ENCODE measurements around the gene SCN3A. TPM values are rescaled to one million over a fixed set of nuclear protein-coding genes. Genes with fewer than 3 reads are reported as not detected.

The SCN3A gene
- polyA plus RNA-seq, 2 of the 4 experiments (the other 2 are of a cell fraction) = 0.05 to 0.12 TPM

DNA sequence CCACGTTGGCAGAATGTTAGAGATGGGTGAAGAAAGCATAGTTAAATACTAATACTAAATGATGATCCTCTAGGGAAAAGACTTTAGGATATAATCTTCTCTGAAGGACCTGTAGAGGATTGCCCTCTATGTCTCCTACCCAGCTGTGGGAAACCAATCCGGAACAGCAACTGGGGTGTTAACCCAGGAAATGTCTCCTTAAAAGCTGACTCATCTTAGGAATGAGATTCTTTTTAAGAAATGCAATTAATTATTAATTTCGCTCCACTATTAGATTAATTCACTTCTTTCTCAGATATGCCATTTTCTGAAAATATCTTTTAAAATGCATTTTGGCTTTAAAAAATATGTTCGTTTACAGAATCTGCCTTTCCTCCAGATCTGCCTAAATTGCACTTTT lies 7.4 kb downstream of the SCN3A start (continued):
- TF ChIP-seq RARB (CRISPR knock-in tag; IDR thresholded peaks at IDR 0.05) = no peak

DNA sequence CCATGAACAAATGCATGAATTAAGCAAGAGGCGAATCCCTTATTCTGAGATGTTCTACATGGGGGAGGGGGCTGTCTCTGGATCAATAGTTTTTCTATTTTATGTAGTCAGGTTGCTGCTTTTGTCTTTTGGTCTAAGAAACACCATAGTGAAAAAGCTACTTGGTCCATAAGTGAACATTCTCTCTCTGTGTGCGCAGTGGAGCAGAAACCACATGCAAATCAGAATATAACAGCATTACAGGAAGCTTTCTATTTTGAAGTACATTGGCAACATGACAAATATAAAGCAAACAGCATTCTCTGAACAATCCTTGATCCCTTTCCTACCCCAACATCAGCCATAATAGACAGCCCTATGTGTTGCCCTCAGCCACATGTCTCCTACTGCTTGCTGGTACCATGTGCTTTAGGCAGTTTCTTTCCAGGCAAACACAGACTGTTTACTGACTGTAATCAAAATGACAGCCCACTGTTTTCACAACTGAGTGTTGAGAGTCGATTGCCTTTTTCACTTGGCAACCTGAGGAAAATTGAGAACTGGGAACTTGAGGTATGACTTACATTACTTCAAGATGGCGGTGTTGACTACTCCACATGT lies 10.6 kb downstream of the SCN3A start:
- Histone ChIP-seq H3K4me1 (peaks cover 4% of the 10 kb centered on the region; the same call in 1 of the 3 replicates), H3K4me3 (no peak overlapping the region), H3K9me3 (no peaks in the 10 kb centered on the region), H3K27ac (no peak overlapping the region), H3K4me2 (no peak overlapping the region)
- no peak for ATAC-seq
- no peak for DNase-seq (ENCODE audit: low read depth in 1 of 2, low spot score in 1 of 2)
- FAIRE-seq = no peak
- CTCF ChIA-PET = interaction anchor here (0.9 kb wide), 1 partner anchor 9 kb away, joined by 3 read pairs; no protein-coding TSS in a partner anchor
- no peak for TF ChIP-seq CBX2 (IDR thresholded peaks at IDR 0.05; ENCODE audit: borderline replicate concordance, low read depth)
- TF ChIP-seq NR3C1 (IDR thresholded peaks at IDR 0.05) = no peak
- POLR2A ChIA-PET = no interaction called here
- 50% methylated on average over 4 of the region's 4 CpGs for WGBS (ENCODE audit: missing lambda C conversion rate)

DNA sequence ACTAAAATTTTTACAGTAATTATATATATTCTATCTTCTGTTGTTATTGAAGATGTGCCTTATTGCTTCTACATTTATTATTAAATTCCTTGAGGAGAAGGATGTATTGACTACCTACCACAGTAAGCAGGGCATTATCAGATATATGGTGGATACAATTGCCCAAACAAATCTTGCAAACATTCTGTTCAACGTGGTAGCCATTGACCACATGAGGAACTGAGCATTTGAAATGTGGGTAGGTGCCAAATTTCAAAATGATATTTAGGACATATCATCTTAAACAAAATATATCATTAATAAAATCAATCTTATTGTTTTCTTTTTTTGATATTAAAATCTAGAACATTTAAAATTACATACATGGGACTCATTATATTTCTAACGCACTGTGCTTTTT lies 11.1 kb downstream of the SCN3A start:
- POLR2A ChIA-PET = no interaction called here
- ATAC-seq (no peak), FAIRE-seq (no peak), DNase-seq (ENCODE audit: low read depth in 1 of 2, low spot score in 1 of 2) (no peak)
- TF ChIP-seq HOXA7 (CRISPR knock-in tag; IDR thresholded peaks at IDR 0.05) = no peak
- Histone ChIP-seq H3K27ac (no peak overlapping the region), H3K4me3 (no peak overlapping the region), H3K4me1 (peaks cover 4% of the 10 kb centered on the region; the same call in 1 of the 3 replicates), H3K4me2 (no peak overlapping the region), H3K9me3 (no peaks in the 10 kb centered on the region)
- 48% methylated on average over 2 of the region's 2 CpGs for WGBS (ENCODE audit: missing lambda C conversion rate)
- CTCF ChIA-PET = interaction anchor here (0.9 kb wide), 1 partner anchor 8 kb away, joined by 3 read pairs; no protein-coding TSS in a partner anchor

DNA sequence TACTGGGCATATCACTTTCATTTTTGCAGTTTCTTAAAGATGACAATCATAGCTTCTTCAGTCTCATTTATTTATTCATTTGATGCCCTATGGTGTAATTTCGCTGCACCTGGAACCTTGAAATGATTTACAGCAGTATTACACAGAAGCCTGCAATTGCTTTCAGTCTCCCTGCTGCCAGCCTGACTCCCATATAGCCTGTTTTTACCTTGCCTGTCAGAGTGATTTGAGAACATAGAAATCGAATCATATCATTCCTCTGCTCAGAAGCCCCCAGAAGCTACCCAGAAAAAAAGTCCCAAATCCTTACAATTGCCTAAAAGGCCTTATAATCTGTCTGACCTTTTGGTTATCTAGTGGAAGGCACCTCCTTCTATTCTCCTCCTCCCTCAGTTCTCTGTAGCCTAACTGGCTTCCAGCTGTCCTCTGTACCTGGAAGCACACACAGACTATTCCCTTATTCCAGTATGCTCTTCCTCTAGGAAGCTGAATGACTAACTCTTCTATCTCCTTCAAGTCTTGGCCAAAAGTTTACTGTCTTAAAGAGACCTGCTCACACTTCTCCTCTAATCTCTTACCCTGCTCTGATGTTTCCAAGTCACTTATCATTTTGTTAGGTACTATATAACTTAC lies 12.6 kb downstream of the SCN3A start:
- no peak for DNase-seq (ENCODE audit: low read depth in 1 of 2, low spot score in 1 of 2)
- POLR2A ChIA-PET = no interaction called here
- Histone ChIP-seq H3K9me3 (no peaks in the 10 kb centered on the region), H3K27ac (no peak overlapping the region), H3K4me3 (no peak overlapping the region), H3K4me1 (0 out of 3 replicates have a peak, but pooled peaks cover under 1% of the 10 kb centered on the region), H3K4me2 (no peak overlapping the region)
- ATAC-seq = no peak
- no peak for FAIRE-seq
- 8% methylated on average over 2 of the region's 2 CpGs for WGBS (ENCODE audit: missing lambda C conversion rate)
- CTCF ChIA-PET = interaction anchor here (2.5 kb wide), 1 partner anchor 13 kb away, joined by 7 read pairs; the partner anchor contains the start of gene SCN3A
- TF ChIP-seq RCOR1 (IDR thresholded peaks at IDR 0.05; ENCODE audit: low read depth, low read length) (no peak), RAD21 (conservative IDR thresholded peaks at IDR 0.05 in 1 of 2, IDR thresholded peaks at IDR 0.05 in 1 of 2) (no peak), TFCP2L1 (CRISPR knock-in tag; IDR thresholded peaks at IDR 0.05) (no peak), KDM1A (IDR thresholded peaks at IDR 0.05; ENCODE audit: low read depth) (no peak), MYC (IDR thresholded peaks at IDR 0.05; ENCODE audit: borderline replicate concordance, low read length) (no peak), SREBF2 (IDR thresholded peaks at IDR 0.05) (no peak), JUN (IDR thresholded peaks at IDR 0.05) (no peak), CHD4 (IDR thresholded peaks at IDR 0.05; ENCODE audit: borderline replicate concordance) (no peak), SMC3 (IDR thresholded peaks at IDR 0.05) (no peak), POLR2A (IDR thresholded peaks at IDR 0.05; ENCODE audit: low read length) (no peak), ZFP36 (IDR thresholded peaks at IDR 0.05; ENCODE audit: borderline replicate concordance, partially characterized antibody) (no peak), HDAC2 (IDR thresholded peaks at IDR 0.05) (no peak), GATA3 (IDR thresholded peaks at IDR 0.05; ENCODE audit: borderline replicate concordance) (no peak), CEBPB (IDR thresholded peaks at IDR 0.05) (no peak), ZC3H11A (IDR thresholded peaks at IDR 0.05) (no peak)
- TF ChIP-seq, protein P1, sequence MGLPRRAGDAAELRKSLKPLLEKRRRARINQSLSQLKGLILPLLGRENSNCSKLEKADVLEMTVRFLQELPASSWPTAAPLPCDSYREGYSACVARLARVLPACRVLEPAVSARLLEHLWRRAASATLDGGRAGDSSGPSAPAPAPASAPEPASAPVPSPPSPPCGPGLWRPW (IDR thresholded peaks at IDR 0.05) = no peak
- TF ChIP-seq, protein P2, sequence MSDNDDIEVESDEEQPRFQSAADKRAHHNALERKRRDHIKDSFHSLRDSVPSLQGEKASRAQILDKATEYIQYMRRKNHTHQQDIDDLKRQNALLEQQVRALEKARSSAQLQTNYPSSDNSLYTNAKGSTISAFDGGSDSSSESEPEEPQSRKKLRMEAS (IDR thresholded peaks at IDR 0.05) = no peak
- TF ChIP-seq, protein P3, sequence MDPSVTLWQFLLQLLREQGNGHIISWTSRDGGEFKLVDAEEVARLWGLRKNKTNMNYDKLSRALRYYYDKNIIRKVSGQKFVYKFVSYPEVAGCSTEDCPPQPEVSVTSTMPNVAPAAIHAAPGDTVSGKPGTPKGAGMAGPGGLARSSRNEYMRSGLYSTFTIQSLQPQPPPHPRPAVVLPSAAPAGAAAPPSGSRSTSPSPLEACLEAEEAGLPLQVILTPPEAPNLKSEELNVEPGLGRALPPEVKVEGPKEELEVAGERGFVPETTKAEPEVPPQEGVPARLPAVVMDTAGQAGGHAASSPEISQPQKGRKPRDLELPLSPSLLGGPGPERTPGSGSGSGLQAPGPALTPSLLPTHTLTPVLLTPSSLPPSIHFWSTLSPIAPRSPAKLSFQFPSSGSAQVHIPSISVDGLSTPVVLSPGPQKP (IDR thresholded peaks at IDR 0.05; ENCODE audit: low read depth, low read length) = no peak

All from A549 (cell line).